Peyer's patch (tissue), 4 donors: ENCODE measurements around the gene DGKQ. TPM values are rescaled to one million over a fixed set of nuclear protein-coding genes. Genes with fewer than 3 reads are reported as not detected.

Source experiments
- DNase-seq, 3 donors: peaks; one replicate each; pipeline ENCODE4 v3.0.0-alpha.2; 2017 to 2019
- H3K27ac ChIP-seq, 4 donors: fragments of 200-600 bp; sonication (generic); one replicate each; pipeline ENCODE4 v1.5.1; 2016 to 2019
- H3K27me3 ChIP-seq, 2 donors: fragments of 200-600 bp; sonication (generic); one replicate each; pipeline ENCODE4 v1.5.1; 2019
- H3K36me3 ChIP-seq, 3 donors: fragments of 200-600 bp; sonication (generic); one replicate each; pipeline ENCODE4 v1.5.1; 2016 to 2019
- H3K4me1 ChIP-seq, 4 donors: fragments of 200-600 bp; sonication (generic); one replicate each; pipeline ENCODE4 v1.5.1; 2016 to 2019
- H3K4me3 ChIP-seq, 4 donors: fragments of 200-600 bp; sonication (generic); 1 replicate in 3 of 4; 2 replicates in 1 of 4; pipeline ENCODE4 v1.5.1; 2016 to 2019; ENCODE audit warnings: mild to moderate bottlenecking in 1 of 4
- H3K9me3 ChIP-seq, 4 donors: fragments of 200-600 bp; sonication (generic); one replicate each; pipeline ENCODE4 v1.5.1; 2016 to 2019; ENCODE audit warnings: mild to moderate bottlenecking in 1 of 4
- POLR2A ChIP-seq, 2 donors: fragments of 450-650 bp; IDR thresholded peaks; one replicate each; pipeline ENCODE4 v1.5.1; 2017; ENCODE audit warnings: antibody characterized with exemption in 2 of 2, mild to moderate bottlenecking in 2 of 2, moderate library complexity in 2 of 2
- total RNA-seq, 4 donors: library from RNA; depleted of rRNA; stranded (reverse); fragments of >200 nt; gene quantifications; one replicate each; pipeline ENCODE4 v1.1.0, GENCODE V29; 2016
- TF ChIP-seq, protein P1 (sequence below), 6 experiments: fragments of 450-650 bp in 4 of 6; fragments of 200-600 bp in 2 of 6; sonication (generic) in 1 of 6; IDR thresholded peaks; one replicate each; pipeline ENCODE4 v1.5.1; 2017 to 2019; ENCODE audit warnings: antibody characterized with exemption in 6 of 6, mild to moderate bottlenecking in 3 of 6, moderate library complexity in 1 of 6

DGKQ gene
- total RNA-seq, 4 donors from 2014 or later, result 32.2 to 119 (median 101) TPM

DNA sequence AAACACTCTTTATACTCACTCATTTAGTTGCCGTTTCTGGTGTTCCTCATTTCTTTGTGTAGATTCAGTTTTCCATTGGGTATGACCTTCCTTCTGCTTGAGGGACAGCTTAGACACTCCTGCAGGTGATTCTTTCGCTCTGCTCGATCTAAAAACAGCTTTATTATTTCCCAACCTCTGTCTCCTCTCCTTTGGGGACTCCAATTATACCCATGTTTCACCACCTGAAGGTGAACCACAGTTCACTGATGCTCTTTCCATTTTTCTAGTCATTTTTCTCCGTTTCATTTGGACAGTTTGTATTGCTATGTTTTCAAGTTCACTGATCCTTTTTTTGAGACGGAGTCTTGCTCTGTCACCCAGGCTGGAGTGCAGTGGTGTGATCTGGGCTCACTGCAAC, 33.5 kb upstream of the DGKQ start:
- Histone ChIP-seq H3K27me3 (peaks cover 0 to 20% of the 10 kb centered on the region in 2 donors), H3K36me3 (no peaks in the 10 kb centered on the region), H3K27ac (no peak overlapping the region), H3K9me3 (no peaks in the 10 kb centered on the region), H3K4me1 (peaks cover 0 to 39% (median 24%) of the 10 kb centered on the region in 4 donors), H3K4me3 (no peak overlapping the region)
- TF ChIP-seq, protein P1, sequence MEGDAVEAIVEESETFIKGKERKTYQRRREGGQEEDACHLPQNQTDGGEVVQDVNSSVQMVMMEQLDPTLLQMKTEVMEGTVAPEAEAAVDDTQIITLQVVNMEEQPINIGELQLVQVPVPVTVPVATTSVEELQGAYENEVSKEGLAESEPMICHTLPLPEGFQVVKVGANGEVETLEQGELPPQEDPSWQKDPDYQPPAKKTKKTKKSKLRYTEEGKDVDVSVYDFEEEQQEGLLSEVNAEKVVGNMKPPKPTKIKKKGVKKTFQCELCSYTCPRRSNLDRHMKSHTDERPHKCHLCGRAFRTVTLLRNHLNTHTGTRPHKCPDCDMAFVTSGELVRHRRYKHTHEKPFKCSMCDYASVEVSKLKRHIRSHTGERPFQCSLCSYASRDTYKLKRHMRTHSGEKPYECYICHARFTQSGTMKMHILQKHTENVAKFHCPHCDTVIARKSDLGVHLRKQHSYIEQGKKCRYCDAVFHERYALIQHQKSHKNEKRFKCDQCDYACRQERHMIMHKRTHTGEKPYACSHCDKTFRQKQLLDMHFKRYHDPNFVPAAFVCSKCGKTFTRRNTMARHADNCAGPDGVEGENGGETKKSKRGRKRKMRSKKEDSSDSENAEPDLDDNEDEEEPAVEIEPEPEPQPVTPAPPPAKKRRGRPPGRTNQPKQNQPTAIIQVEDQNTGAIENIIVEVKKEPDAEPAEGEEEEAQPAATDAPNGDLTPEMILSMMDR (IDR thresholded peaks at IDR 0.05), result no peak
- no peak for TF ChIP-seq POLR2A (IDR thresholded peaks at IDR 0.05)
- no peak for DNase-seq

DNA sequence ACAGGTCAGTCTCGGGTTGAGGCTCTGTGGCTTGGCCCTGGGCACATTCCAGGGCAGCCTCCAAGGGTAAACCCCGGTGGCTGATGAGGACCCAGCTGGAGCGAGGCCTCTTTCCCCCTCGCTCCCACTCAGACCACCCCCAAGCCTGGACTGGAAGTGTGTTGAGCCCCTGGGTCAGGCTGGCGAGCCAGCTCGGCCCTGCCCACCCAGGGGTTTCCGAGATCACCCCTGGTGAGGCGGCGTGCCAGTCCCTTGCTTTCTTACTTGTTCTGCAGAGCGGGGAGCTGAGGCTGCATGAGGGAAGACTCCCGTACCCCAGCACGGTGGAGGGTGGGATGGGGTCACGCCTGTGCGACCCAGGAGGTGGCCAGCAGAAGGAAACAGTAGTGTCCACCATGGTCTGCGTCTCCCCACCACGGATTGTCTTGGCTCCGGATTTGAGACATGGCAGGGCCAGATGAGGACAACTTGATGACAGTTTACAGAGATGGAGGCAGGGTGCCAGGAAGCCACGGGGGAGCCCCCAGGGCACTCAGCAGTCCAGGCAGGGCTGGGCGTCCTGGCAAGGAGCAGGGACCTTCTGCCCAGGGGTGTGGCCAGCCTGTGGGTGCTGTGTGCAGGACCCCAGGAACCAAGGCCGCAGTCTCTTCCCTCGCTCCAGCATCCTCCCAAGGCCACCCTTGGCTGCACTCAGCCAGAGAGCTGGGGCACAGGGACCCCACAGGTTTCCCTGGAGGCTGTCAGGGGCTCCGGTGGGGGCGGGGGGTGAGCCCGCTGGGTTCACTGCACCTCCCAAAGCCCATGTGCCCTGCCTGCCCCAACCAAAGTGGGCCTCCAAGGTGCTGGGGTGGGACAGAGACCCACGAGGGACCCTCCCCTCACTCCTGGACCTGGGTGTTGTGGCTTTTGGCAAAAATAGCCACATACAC, 31.5 kb upstream of the DGKQ start:
- no peaks in the 10 kb centered on the region for H3K36me3 ChIP-seq
- no peak overlapping the region for H3K27ac ChIP-seq
- no peak for DNase-seq
- no peaks in the 10 kb centered on the region for H3K9me3 ChIP-seq
- no peak overlapping the region for H3K4me3 ChIP-seq
- H3K27me3 ChIP-seq, result peaks cover 0 to 36% of the 10 kb centered on the region in 2 donors
- TF ChIP-seq, protein P1 (IDR thresholded peaks at IDR 0.05), result no peak
- TF ChIP-seq POLR2A (IDR thresholded peaks at IDR 0.05), result no peak
- peaks cover 0 to 29% (median 18%) of the 10 kb centered on the region in 4 donors for H3K4me1 ChIP-seq

DNA sequence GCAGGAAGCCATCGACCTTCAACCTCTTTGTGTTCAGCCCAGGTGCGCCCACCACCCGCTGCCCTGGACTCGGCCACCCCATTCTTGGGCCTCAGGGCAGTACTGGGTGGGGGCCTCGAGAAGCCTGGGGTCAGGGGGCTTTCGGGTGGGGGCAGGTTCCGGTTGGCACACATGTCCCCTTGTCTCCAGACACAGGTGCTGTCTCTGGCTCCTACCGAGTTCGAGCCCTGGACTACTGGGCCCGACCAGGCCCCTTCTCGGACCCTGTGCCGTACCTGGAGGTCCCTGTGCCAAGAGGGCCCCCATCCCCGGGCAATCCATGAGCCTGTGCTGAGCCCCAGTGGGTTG, 30.7 kb upstream of the DGKQ start:
- no peak overlapping the region for H3K4me3 ChIP-seq
- H3K27me3 ChIP-seq, result peaks cover 0 to 36% of the 10 kb centered on the region in 2 donors
- peaks cover 0 to 26% (median 15%) of the 10 kb centered on the region in 4 donors for H3K4me1 ChIP-seq
- no peak for DNase-seq
- H3K9me3 ChIP-seq, result no peaks in the 10 kb centered on the region
- no peaks in the 10 kb centered on the region for H3K36me3 ChIP-seq
- TF ChIP-seq, protein P1 (IDR thresholded peaks at IDR 0.05), result no peak
- no peak for TF ChIP-seq POLR2A (IDR thresholded peaks at IDR 0.05)
- H3K27ac ChIP-seq, result no peak overlapping the region

DNA sequence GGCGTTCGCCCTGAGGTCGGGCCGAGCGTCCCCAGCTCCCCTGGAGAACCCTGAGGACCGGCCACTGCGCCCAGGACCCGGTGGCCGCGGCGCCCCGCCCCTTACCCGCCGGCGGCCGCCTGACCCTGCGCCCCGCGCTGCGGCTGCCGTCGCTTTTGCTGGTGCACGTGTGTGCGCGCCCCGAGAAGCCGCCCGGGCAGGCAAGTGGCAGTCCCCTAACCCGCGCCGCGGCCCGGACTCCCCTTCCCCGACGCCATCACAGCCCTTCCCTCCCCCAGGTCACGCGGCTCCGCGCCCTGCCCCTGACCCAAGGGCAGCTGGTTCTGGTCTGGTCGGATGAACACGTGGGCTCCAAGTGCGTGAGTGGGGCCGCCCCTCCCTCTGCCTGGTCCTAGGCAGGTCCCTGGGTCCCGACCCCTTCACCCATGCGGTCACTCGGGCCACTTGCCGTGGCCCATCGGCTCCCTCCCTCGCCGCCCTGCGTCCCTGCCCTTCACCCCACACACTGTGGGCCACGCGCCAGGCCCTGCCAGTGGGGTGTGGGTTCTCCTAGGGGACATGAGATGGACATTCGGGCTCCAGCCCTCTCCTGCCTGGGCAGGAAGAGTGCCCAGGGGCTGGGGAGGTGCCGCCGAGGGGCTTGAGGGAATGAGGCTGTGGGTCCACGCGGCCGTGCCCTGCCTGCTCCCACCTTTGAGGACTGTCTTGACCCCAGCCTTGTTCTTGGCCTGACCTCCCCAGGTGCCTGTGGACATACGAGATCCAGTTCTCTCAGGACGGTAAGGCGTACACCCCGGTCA, 30.1 kb upstream of the DGKQ start:
- H3K36me3 ChIP-seq, result no peaks in the 10 kb centered on the region
- H3K4me1 ChIP-seq, result peaks cover 0 to 22% (median 10%) of the 10 kb centered on the region in 4 donors
- no peak overlapping the region for H3K4me3 ChIP-seq
- H3K27ac ChIP-seq, result no peak overlapping the region
- no peaks in the 10 kb centered on the region for H3K9me3 ChIP-seq
- H3K27me3 ChIP-seq, result peaks cover 0 to 36% of the 10 kb centered on the region in 2 donors
- DNase-seq, result no peak
- TF ChIP-seq, protein P1 (IDR thresholded peaks at IDR 0.05), result no peak
- TF ChIP-seq POLR2A (IDR thresholded peaks at IDR 0.05), result no peak

DNA sequence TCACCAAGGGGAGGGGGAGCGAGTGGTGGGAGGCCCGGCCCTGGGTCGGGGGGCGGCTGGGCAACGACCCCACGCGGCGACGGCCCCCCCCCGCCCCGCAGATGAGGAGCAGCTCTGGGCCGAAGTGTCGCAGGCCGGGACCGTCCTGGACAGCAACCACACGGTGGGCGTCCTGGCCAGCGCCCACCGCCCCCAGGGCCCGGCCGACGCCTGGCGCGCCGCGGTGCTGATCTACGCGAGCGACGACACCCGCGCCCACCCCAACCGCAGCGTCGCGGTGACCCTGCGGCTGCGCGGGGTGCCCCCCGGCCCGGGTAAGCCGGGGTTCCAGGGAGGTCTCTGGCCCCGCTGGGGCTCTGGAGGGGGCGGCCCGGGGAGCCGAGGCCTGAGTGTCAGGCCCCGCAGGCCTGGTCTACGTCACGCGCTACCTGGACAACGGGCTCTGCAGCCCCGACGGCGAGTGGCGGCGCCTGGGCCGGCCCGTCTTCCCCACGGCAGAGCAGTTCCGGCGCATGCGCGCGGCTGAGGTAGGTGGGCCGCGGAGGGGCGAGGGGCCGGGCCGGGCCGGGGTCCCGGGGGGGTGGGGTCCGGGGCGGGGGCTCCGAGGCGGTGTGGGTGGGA, 29.4 kb upstream of the DGKQ start:
- H3K36me3 ChIP-seq, result no peaks in the 10 kb centered on the region
- H3K4me3 ChIP-seq, result peak overlapping the region in 2 of 4 donors; percentile 21 to 26
- H3K9me3 ChIP-seq, result no peaks in the 10 kb centered on the region
- no peak for TF ChIP-seq POLR2A (IDR thresholded peaks at IDR 0.05)
- peaks cover 0 to 29% (median 13%) of the 10 kb centered on the region in 4 donors for H3K4me1 ChIP-seq
- no peak overlapping the region for H3K27ac ChIP-seq
- no peak for DNase-seq
- H3K27me3 ChIP-seq, result peaks cover 0 to 44% of the 10 kb centered on the region in 2 donors
